Muscle layer of colon (tissue), 2 donors: ENCODE results near the gene BEND7.
"Not testable (repeated sequence)": the region's sequence is repeated elsewhere in the genome, so short reads cannot be mapped to it uniquely, and the experiment has no call there.

Experiments used
- H3K27ac ChIP-seq: one replicate; pipeline ENCODE4 v1.7.0; 2013; ENCODE audit warnings: low read depth, mild to moderate bottlenecking, low read length, moderate library complexity
- H3K27me3 ChIP-seq, 2 donors: one replicate each; pipeline ENCODE4 v1.7.0; 2013; ENCODE audit warnings: low read length in 2 of 2, mild to moderate bottlenecking in 2 of 2; ENCODE audit not compliant: insufficient read depth in 2 of 2, control insufficient read depth in 1 of 2
- H3K36me3 ChIP-seq: one replicate; pipeline ENCODE4 v1.7.0; 2013; ENCODE audit warnings: mild to moderate bottlenecking, low read length; ENCODE audit not compliant: insufficient read depth
- H3K4me1 ChIP-seq: one replicate; pipeline ENCODE4 v1.7.0; 2013; ENCODE audit warnings: mild to moderate bottlenecking, low read length; ENCODE audit not compliant: insufficient read depth
- H3K4me3 ChIP-seq, 2 donors: one replicate each; pipeline ENCODE4 v1.7.0; 2013; ENCODE audit warnings: low read length in 2 of 2, low read depth in 1 of 2, mild to moderate bottlenecking in 1 of 2, moderate library complexity in 1 of 2
- H3K9ac ChIP-seq: one replicate; pipeline ENCODE4 v1.7.0; 2013; ENCODE audit warnings: low read length
- H3K9me3 ChIP-seq: one replicate; pipeline ENCODE4 v1.7.0; 2013; ENCODE audit warnings: mild to moderate bottlenecking, low read length
- donor health status: abdominal sarcoma.
- donor health status: Adenocarcinoma of cecum.

BEND7 gene

DNA sequence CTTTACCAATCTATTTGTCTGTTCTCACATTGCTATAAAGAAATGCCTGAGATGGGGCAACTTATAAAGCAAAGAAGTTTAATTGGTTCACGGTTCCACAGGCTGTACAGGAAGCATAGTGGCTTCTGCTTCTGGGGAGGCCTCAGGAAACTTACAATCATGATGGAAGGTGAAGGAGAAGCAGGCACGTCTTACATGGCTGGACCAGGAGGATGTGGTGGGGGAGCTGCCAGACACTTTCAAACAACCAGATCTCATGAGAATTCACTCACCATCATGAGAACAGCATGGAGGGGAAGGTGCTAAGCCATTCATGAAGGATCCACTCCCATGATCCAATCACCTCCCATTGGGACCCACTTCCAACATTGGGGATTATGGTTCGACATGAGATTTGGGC is 115.9 kb downstream of the BEND7 start:
- Histone ChIP-seq H3K9me3 (peaks cover 5% of the 10 kb centered on the region), H3K4me1 (no peaks in the 10 kb centered on the region), H3K36me3 (no peaks in the 10 kb centered on the region), H3K27me3 (no peaks in the 10 kb centered on the region), H3K9ac (no peak overlapping the region), H3K4me3 (no peak overlapping the region), H3K27ac (no peak overlapping the region)

- H3K9ac ChIP-seq, result no peak overlapping the region
- no peak overlapping the region for H3K27ac ChIP-seq
- H3K4me3 ChIP-seq, result no peak overlapping the region
- H3K9me3 ChIP-seq, result no peaks in the 10 kb centered on the region
- H3K36me3 ChIP-seq, result no peaks in the 10 kb centered on the region
- no peaks in the 10 kb centered on the region for H3K27me3 ChIP-seq
- H3K4me1 ChIP-seq, result no peaks in the 10 kb centered on the region
These were observed 124.0 kb downstream of the BEND7 start for GRCh38 chr10:13404791-13405190.

- Histone ChIP-seq H3K36me3 (no peaks in the 10 kb centered on the region), H3K4me3 (no peak overlapping the region), H3K4me1 (no peaks in the 10 kb centered on the region), H3K27me3 (no peaks in the 10 kb centered on the region), H3K27ac (no peak overlapping the region), H3K9ac (no peak overlapping the region), H3K9me3 (no peaks in the 10 kb centered on the region)
These were observed 124.5 kb downstream of the BEND7 start for GRCh38 chr10:13404305-13404759.

DNA sequence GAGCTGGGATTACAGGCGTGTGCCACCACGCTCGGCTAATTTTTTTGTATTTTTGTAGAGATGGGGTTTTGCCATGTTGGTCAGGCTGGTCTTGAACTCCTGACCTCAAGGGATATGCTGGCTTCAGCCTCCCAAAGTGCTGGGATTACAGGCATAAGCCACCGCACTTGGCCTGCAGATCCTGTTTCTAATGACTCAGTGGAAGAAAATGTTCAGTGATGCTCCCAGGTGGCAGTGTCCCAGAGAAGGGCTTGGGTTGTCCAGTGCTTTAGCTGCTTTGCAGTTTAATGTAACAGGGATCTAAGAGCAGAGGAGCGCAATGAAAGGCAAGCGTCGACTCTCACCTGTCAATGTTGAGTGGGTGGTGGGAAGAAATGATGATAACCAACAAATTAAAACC is 125.4 kb downstream of the BEND7 start:
- not testable (repeated sequence) for H3K27ac ChIP-seq, H3K9ac ChIP-seq, H3K4me3 ChIP-seq, H3K4me1 ChIP-seq, H3K36me3 ChIP-seq, H3K27me3 ChIP-seq, H3K9me3 ChIP-seq

DNA sequence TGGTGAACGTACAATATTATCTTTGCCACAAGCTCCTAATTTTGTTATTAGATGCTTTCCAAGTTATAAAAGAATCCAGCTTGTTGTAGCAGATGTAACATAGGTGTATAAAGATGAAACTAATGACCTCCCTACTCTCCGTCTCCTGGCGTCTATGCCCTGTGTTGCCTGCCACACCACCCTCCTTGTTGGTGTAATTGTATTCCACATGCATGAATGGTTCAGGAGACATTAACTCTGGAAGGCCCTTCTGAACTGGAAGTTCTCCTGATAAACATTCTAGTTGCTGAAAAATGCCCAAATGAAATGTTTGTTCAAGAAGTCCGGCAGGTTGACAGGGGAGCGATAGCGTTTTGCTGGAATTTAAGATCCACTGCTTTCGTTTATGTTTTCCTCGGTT is 126.8 kb downstream of the BEND7 start:
- Histone ChIP-seq H3K9ac (no peak overlapping the region), H3K4me1 (no peaks in the 10 kb centered on the region), H3K9me3 (no peaks in the 10 kb centered on the region), H3K36me3 (no peaks in the 10 kb centered on the region), H3K27ac (no peak overlapping the region), H3K27me3 (no peaks in the 10 kb centered on the region), H3K4me3 (no peak overlapping the region)

DNA sequence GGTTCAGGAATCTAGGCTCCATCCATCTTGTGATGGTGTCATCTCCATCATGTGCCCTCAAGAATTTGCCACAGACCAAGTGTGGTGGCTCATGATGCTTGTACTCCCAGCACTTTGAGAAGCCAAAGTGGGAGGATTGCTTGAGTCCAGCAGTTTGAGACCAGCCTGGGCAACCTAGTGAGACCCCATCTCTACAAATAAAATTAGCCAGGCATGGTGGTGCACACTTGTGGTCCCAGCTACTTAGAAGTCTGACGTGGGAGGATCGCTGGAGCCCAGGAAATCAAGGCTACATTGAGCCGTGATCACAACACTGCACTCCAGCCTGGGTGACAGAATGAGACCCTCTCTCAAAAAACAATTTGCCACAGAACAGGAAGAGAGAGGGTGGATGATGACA is 127.7 kb downstream of the BEND7 start:
- no peaks in the 10 kb centered on the region for H3K27me3 ChIP-seq
- H3K4me3 ChIP-seq, result no peak overlapping the region
- H3K9me3 ChIP-seq, result no peaks in the 10 kb centered on the region
- no peaks in the 10 kb centered on the region for H3K4me1 ChIP-seq
- no peak overlapping the region for H3K9ac ChIP-seq
- H3K27ac ChIP-seq, result no peak overlapping the region
- H3K36me3 ChIP-seq, result no peaks in the 10 kb centered on the region

DNA sequence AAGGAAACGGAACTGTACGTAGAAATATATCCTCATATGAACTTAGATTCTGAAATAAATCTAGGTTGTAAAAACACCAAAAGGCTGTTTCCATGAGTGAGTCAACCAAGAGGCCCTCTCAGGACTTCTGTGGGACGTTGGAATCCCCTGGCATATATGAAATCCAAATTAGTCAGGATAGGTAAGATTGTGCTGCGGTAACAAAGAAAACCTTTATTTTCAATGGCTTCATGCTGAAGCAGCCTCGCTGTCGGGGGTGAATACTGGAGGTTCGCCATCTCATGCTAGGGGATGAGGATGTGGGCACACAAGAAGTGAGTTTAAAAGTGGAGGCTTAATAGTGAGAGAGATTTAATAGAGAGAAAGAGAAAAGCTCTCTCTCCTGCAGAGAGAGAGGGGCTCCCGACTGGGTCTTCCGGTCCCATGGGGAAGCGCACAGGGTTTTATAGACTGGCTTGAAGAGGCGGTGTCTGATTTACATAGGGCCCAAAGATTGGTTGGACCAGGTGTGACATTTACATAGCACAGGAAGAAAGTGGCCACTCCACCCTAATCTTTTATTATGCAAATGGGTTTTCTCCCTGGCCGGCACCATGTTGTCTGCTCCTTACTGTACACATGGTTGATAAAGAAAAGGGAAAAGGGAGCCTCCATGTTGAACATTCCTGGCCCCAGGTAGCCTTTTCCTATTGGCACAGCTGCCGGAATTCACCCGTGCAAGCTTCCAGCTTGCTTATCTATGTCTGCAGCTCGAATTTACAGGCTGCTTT is 128.4 kb downstream of the BEND7 start:
- Histone ChIP-seq H3K4me1 (no peaks in the 10 kb centered on the region), H3K27me3 (no peaks in the 10 kb centered on the region), H3K27ac (no peak overlapping the region), H3K36me3 (no peaks in the 10 kb centered on the region), H3K9ac (no peak overlapping the region), H3K9me3 (no peaks in the 10 kb centered on the region), H3K4me3 (no peak overlapping the region)

DNA sequence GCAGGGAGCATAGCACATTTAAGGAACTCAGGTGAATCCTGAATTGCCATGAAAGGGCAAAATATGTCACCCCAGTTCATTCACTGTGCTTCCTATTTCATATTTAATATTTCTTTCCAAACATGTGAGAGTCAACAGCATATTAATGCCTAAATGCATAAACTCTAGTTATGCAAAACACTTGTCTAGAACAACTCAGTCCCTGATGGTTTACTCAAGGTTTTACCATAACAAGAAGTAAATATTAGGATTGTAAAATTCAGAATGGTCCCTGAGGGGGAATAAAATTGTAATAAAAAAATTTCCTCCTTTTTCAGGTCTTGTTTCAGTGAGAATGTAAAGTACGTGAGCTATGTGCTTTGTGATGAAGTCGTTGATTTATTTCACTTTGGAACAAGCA is 129.1 kb downstream of the BEND7 start:
- Histone ChIP-seq H3K4me1 (no peaks in the 10 kb centered on the region), H3K36me3 (no peaks in the 10 kb centered on the region), H3K4me3 (no peak overlapping the region), H3K9me3 (no peaks in the 10 kb centered on the region), H3K27me3 (no peaks in the 10 kb centered on the region), H3K27ac (no peak overlapping the region), H3K9ac (no peak overlapping the region)

GRCh38 chr10:13399236-13399635 is 129.6 kb downstream of the BEND7 start:
- Histone ChIP-seq H3K27ac (no peak overlapping the region), H3K4me3 (no peak overlapping the region), H3K27me3 (no peaks in the 10 kb centered on the region), H3K36me3 (no peaks in the 10 kb centered on the region), H3K9me3 (no peaks in the 10 kb centered on the region), H3K4me1 (no peaks in the 10 kb centered on the region), H3K9ac (no peak overlapping the region)

GRCh38 chr10:13397052-13397451 is 131.8 kb downstream of the BEND7 start:
- Histone ChIP-seq H3K9me3 (no peaks in the 10 kb centered on the region), H3K36me3 (no peaks in the 10 kb centered on the region), H3K4me3 (no peak overlapping the region), H3K4me1 (no peaks in the 10 kb centered on the region), H3K27ac (no peak overlapping the region), H3K27me3 (no peaks in the 10 kb centered on the region), H3K9ac (no peak overlapping the region)

DNA sequence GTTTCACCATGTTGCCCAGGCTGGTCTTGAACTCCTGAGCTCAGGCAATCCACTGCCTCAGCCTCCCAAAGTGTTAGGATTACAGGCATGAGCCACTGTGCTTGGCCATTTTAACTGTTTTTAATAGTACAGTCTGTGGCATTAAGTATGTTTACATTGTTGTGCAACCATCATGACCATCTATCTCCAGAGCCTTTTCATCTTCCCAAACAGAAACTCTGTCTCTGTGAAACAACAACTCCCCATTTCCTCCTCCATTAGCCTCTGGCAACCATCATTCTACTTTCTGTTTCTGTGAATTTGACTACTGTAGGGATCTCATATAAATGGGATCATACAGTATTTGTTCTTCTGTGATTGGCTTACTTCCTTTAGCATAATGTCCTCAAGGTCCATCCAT is 132.4 kb downstream of the BEND7 start:
- H3K27ac ChIP-seq, result no peak overlapping the region
- no peak overlapping the region for H3K4me3 ChIP-seq
- no peaks in the 10 kb centered on the region for H3K4me1 ChIP-seq
- H3K27me3 ChIP-seq, result no peaks in the 10 kb centered on the region
- H3K9ac ChIP-seq, result no peak overlapping the region
- H3K9me3 ChIP-seq, result no peaks in the 10 kb centered on the region
- H3K36me3 ChIP-seq, result no peaks in the 10 kb centered on the region

DNA sequence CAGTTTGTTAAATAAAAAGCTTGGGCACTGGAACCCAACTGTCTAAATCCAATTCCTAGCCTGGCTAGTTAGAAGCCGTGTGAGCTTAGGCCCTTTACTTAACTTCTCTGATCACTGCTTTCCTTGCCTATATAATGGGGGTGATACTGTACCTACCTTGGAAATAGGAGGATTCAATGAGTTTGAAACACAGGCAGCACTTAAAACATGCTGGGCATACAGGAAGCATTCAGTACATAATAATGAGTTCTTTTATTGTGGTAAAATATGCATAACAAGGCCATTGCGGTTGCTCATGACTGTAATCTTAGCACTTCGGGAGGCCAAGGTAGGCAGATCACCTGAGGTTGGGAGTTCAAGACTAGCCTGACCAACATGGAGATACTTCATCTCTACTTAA is 133.3 kb downstream of the BEND7 start:
- H3K9me3 ChIP-seq, result no peaks in the 10 kb centered on the region

More for the DNA sequence above, 133.3 kb downstream of the BEND7 start:
- Histone ChIP-seq H3K4me1 (no peaks in the 10 kb centered on the region), H3K27me3 (no peaks in the 10 kb centered on the region), H3K9ac (no peak overlapping the region), H3K4me3 (no peak overlapping the region), H3K27ac (no peak overlapping the region), H3K36me3 (no peaks in the 10 kb centered on the region)
